Nephron (organoid): ENCODE measurements around the gene MRC2.
"Not testable (repeated sequence)": the region's sequence is repeated elsewhere in the genome, so short reads cannot be mapped to it uniquely, and the experiment has no call there.

ENCODE experiments used
- H3K27ac Mint-ChIP-seq, 3 experiments: 2 replicates each; pipeline ENCODE4 v1.8.0; 2020; ENCODE audit warnings: mixed read lengths in 3 of 3, mild to moderate bottlenecking in 2 of 3, moderate library complexity in 1 of 3
- H3K27me3 Mint-ChIP-seq: 2 replicates; pipeline ENCODE4 v1.8.0; 2021; ENCODE audit warnings: low read depth, mild to moderate bottlenecking, moderate library complexity, mixed read lengths
- H3K36me3 Mint-ChIP-seq: 2 replicates; pipeline ENCODE4 v1.8.0; 2020; ENCODE audit warnings: low read depth, mixed read lengths
- H3K4me1 Mint-ChIP-seq: 2 replicates; pipeline ENCODE4 v1.8.0; 2020; ENCODE audit warnings: mixed read lengths
- H3K4me3 Mint-ChIP-seq, 3 experiments: 2 replicates each; pipeline ENCODE4 v1.8.0; 2020; ENCODE audit warnings: mild to moderate bottlenecking in 3 of 3, mixed read lengths in 3 of 3, moderate library complexity in 2 of 3
- H3K9me3 Mint-ChIP-seq: 2 replicates; pipeline ENCODE4 v1.8.0; 2020; ENCODE audit warnings: mixed read lengths
- TF ChIP-seq, protein P1 (sequence below), 3 experiments: fragments of 200-600 bp; sonication (generic); IDR thresholded peaks; one replicate each; pipeline ENCODE4 v1.5.0; 2021; ENCODE audit warnings: antibody characterized with exemption in 3 of 3; ENCODE audit not compliant: unreplicated experiment in 3 of 3

The MRC2 gene

DNA sequence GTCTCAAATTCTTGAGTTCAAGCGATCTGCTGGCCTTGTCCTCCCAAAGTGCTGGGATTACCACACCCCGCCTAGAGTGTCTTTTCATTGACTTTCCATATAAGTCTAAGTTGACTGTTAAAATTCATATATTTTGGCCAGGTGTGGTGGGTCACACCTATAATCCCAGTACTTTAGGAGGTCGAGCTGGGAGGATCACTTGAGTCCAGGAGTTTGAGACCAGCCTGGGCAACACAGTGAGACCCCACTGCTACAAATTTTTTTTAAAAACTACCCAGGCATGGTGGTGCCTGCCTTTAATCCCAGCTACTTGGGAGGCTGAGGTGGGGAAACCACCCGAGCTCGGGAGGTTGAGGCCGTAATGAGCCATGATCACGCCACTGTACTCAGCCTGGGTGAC lies 21.9 kb upstream of the MRC2 start:
- H3K9me3 Mint-ChIP-seq = no peaks in the 10 kb centered on the region
- H3K27ac Mint-ChIP-seq = no peak overlapping the region
- H3K4me1 Mint-ChIP-seq = no peaks in the 10 kb centered on the region

DNA sequence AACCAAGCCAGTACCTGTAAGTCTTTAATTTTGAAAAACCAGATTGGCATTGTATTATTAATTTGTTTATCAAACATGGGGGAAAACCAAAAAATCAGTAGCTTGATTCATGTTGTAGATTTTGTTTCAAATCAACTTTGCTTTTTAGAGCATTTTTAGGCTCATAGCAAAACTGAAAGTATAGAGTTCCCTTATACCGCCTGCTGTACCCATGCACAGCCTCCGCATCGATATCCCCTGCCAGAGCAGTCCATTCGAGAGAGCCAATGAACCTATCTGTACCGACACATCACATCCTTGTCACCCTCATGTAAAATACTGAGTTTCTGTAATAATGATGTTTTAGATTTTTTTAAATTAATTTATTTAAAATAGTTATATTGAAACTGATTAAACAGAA lies 16.2 kb upstream of the MRC2 start:
- TF ChIP-seq, protein P1, sequence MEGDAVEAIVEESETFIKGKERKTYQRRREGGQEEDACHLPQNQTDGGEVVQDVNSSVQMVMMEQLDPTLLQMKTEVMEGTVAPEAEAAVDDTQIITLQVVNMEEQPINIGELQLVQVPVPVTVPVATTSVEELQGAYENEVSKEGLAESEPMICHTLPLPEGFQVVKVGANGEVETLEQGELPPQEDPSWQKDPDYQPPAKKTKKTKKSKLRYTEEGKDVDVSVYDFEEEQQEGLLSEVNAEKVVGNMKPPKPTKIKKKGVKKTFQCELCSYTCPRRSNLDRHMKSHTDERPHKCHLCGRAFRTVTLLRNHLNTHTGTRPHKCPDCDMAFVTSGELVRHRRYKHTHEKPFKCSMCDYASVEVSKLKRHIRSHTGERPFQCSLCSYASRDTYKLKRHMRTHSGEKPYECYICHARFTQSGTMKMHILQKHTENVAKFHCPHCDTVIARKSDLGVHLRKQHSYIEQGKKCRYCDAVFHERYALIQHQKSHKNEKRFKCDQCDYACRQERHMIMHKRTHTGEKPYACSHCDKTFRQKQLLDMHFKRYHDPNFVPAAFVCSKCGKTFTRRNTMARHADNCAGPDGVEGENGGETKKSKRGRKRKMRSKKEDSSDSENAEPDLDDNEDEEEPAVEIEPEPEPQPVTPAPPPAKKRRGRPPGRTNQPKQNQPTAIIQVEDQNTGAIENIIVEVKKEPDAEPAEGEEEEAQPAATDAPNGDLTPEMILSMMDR (IDR thresholded peaks at IDR 0.05; ENCODE audit: unreplicated experiment in 3 of 3) = no peak
- peaks cover 31% of the 10 kb centered on the region for H3K4me1 Mint-ChIP-seq
- no peak overlapping the region for H3K4me3 Mint-ChIP-seq
- no peaks in the 10 kb centered on the region for H3K9me3 Mint-ChIP-seq
- H3K27me3 Mint-ChIP-seq = no peaks in the 10 kb centered on the region
- peak overlapping the region in 1 of 3 experiments; percentile 23 for H3K27ac Mint-ChIP-seq
- H3K36me3 Mint-ChIP-seq = peaks cover 75% of the 10 kb centered on the region

More for the DNA sequence above, 21.9 kb upstream of the MRC2 start:
- no peak overlapping the region for H3K4me3 Mint-ChIP-seq
- peaks cover 85% of the 10 kb centered on the region for H3K36me3 Mint-ChIP-seq
- TF ChIP-seq, protein P1 (IDR thresholded peaks at IDR 0.05; ENCODE audit: unreplicated experiment in 3 of 3) = no peak
- no peaks in the 10 kb centered on the region for H3K27me3 Mint-ChIP-seq

DNA sequence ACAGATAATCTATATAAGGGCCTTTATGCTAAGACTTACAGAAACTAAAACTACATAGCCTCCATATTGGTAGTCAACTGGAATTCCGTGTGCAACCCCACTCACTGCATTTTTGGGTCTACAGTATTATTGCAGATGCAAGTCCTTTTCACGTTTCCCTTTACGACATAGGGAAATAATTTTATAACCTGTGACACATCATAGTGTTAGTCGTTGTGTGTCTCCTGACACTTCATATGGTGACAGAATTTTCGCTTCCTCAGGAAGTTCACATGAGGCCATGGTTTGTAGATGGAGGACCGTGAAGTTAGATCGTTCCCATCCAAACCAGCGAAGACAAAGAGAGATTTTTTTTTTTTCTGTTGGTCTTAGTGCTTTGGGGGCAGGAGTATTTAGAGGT lies 15.7 kb upstream of the MRC2 start:
- Mint-ChIP-seq H3K27me3 (no peaks in the 10 kb centered on the region), H3K4me3 (no peak overlapping the region), H3K9me3 (no peaks in the 10 kb centered on the region), H3K4me1 (peaks cover 31% of the 10 kb centered on the region), H3K36me3 (peaks cover 71% of the 10 kb centered on the region), H3K27ac (no peak overlapping the region)
- TF ChIP-seq, protein P1 (IDR thresholded peaks at IDR 0.05; ENCODE audit: unreplicated experiment in 3 of 3) = no peak

DNA sequence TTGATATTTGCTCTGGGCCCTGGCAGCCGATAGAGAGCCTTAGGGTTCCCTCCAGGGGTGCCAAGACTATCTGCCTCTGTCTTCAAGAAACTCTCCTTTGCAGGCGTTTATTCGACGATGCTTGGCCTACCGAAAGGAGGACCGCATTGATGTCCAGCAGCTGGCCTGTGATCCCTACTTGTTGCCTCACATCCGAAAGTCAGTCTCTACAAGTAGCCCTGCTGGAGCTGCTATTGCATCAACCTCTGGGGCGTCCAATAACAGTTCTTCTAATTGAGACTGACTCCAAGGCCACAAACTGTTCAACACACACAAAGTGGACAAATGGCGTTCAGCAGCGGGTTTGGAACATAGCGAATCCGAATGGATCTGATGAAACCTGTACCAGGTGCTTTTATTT lies 15.2 kb upstream of the MRC2 start:
- not testable (repeated sequence) for H3K4me3 Mint-ChIP-seq, H3K27ac Mint-ChIP-seq, H3K9me3 Mint-ChIP-seq, H3K27me3 Mint-ChIP-seq
- Mint-ChIP-seq H3K4me1 (peaks cover 36% of the 10 kb centered on the region), H3K36me3 (peaks cover 66% of the 10 kb centered on the region)

DNA sequence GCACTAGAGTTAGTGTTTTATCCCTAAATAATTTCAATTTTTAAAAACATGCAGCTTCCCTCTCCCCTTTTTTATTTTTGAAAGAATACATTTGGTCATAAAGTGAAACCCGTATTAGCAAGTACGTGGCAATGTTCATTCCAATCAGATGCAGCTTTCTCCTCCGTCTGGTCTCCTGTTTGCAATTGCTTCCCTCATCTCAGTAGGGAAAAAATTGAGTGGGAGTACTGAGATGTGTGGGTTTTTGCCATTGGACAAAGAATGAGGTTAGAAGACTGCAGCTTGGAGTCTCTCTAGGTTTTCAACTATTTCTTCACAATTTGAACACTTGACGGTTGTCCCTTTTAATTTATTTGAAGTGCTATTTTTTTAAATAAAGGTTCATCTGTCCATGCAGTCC lies 14.4 kb upstream of the MRC2 start:
- H3K4me1 Mint-ChIP-seq = peaks cover 44% of the 10 kb centered on the region
- H3K36me3 Mint-ChIP-seq = peaks cover 57% of the 10 kb centered on the region
- not testable (repeated sequence) for H3K9me3 Mint-ChIP-seq, H3K27me3 Mint-ChIP-seq, H3K4me3 Mint-ChIP-seq
- H3K27ac Mint-ChIP-seq = peak overlapping the region; percentile 23 to 86 (median 71)

DNA sequence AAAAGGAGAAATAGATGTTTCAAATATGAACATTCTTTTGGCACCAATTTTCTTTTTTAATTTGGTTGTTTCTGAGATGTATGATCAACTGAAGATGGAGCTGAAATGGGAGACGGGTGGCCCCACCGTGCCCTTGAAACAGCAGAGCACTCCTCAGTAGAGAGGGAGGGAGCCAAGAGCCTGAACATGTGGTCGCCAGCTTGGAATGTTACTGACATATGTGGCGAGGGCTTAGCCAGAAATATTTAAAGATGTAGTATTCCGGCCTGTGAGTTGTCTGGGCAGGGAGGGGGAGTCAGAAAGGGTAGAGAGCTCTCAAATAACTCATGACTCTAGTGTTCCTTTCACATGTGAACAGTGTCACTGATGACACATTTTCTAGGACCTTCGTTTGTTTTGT lies 13.3 kb upstream of the MRC2 start:
- no peaks in the 10 kb centered on the region for H3K9me3 Mint-ChIP-seq
- peak overlapping the region in 2 of 3 experiments; percentile 32 to 57 for H3K4me3 Mint-ChIP-seq
- peaks cover 54% of the 10 kb centered on the region for H3K4me1 Mint-ChIP-seq
- H3K36me3 Mint-ChIP-seq = peaks cover 48% of the 10 kb centered on the region
- no peaks in the 10 kb centered on the region for H3K27me3 Mint-ChIP-seq
- peak overlapping the region; percentile 71 to 88 (median 87) for H3K27ac Mint-ChIP-seq
- TF ChIP-seq, protein P1 (IDR thresholded peaks at IDR 0.05; ENCODE audit: unreplicated experiment in 3 of 3) = no peak

DNA sequence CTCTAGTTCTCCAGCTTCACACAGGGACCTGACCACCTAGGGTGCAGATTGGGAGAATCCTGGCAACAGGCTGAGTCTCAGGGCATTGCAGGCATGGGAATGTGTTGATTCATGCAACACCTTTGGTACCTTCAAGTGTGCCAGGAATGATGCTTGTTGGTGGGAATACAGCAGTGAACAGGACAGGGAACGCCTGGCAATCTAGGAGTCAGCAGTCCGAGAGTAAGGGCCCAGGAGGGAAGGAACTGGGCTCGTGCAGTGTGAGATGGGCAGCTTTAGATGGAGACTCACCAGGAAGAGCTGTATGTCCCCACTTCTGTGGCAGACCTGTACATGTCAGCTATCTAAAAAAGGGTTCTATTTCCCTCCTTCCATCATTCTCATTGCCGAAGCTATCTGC lies 12.0 kb upstream of the MRC2 start:
- H3K36me3 Mint-ChIP-seq = peaks cover 38% of the 10 kb centered on the region
- H3K27me3 Mint-ChIP-seq = no peaks in the 10 kb centered on the region
- peak overlapping the region in 2 of 3 experiments; percentile 55 to 71 for H3K27ac Mint-ChIP-seq
- TF ChIP-seq, protein P1 (IDR thresholded peaks at IDR 0.05; ENCODE audit: unreplicated experiment in 3 of 3) = no peak
- H3K4me1 Mint-ChIP-seq = peaks cover 57% of the 10 kb centered on the region
- no peaks in the 10 kb centered on the region for H3K9me3 Mint-ChIP-seq
- no peak overlapping the region for H3K4me3 Mint-ChIP-seq
